Stimulated activated CD4-positive, alpha-beta T cell treated with anti-CD3 and anti-CD28 coated beads, Interleukin-1b, Interleukin-23, amount 100 ng/mL, for 4 hours (primary cell): ENCODE measurements around the gene CELF1.

Source experiments
- DNase-seq, 2 donors: peaks; one replicate each; pipeline ENCODE4 v3.0.0-alpha.2; 2020; ENCODE audit warnings: low read depth in 2 of 2

Gene CELF1

GRCh38 chr11:47417712-47418111, 135.2 kb downstream of the CELF1 start:
- DNase-seq = no peak

- no peak for DNase-seq
These were observed 136.9 kb downstream of the CELF1 start for GRCh38 chr11:47415949-47416472.
